Ascending aorta (tissue), 2 donors: Measurements from ENCODE around the gene AP1S1. TPM values are rescaled to one million over a fixed set of nuclear protein-coding genes. Genes with fewer than 3 reads are reported as not detected.

Source experiments
- DNase-seq, 2 donors: peaks; one replicate each; pipeline ENCODE4 v3.0.0-alpha.2; 2019; ENCODE audit warnings: low spot score in 2 of 2
- H3K27ac ChIP-seq, 2 donors: fragments of 200-600 bp; sonication (generic); one replicate each; pipeline ENCODE4 v1.5.1; 2016 to 2017; ENCODE audit warnings: mild to moderate bottlenecking in 1 of 2
- H3K27me3 ChIP-seq: fragments of 200-600 bp; sonication (generic); one replicate; pipeline ENCODE4 v1.5.1; 2017
- H3K36me3 ChIP-seq, 2 donors: fragments of 200-600 bp; sonication (generic); one replicate each; pipeline ENCODE4 v1.5.1; 2016
- H3K4me1 ChIP-seq, 2 donors: fragments of 200-600 bp; sonication (generic); one replicate each; pipeline ENCODE4 v1.5.1; 2016 to 2017; ENCODE audit warnings: mild to moderate bottlenecking in 1 of 2
- H3K4me3 ChIP-seq, 2 donors: fragments of 200-600 bp; sonication (generic); one replicate each; pipeline ENCODE4 v1.5.1; 2016 to 2017; ENCODE audit warnings: mild to moderate bottlenecking in 1 of 2
- H3K9me3 ChIP-seq, 2 donors: fragments of 200-600 bp; sonication (generic); one replicate each; pipeline ENCODE4 v1.5.1; 2016
- CTCF ChIP-seq, 3 experiments: fragments of 200-600 bp in 2 of 3; fragments of 450-650 bp in 1 of 3; sonication (generic) in 2 of 3; IDR thresholded peaks; one replicate each; pipeline ENCODE4 v1.5.1; 2016 to 2019; ENCODE audit warnings: antibody characterized with exemption in 3 of 3, mild to moderate bottlenecking in 1 of 3, moderate library complexity in 1 of 3
- intact Hi-C: fragments of 100-400 bp; cut with DNase I; formaldehyde crosslinking; loops from one replicate; pipeline ENCODE4 v1.15.1; 2023
- total RNA-seq: library from RNA; depleted of rRNA; stranded (reverse); fragments of >200 nt; gene quantifications from one replicate; pipeline ENCODE4 v1.1.0, GENCODE V29; 2016

The AP1S1 gene
- total RNA-seq, 1 donor from 2014 or later, result 77.4 TPM

GRCh38 chr7:101163279-101164070, 9.2 kb downstream of the AP1S1 start:
- H3K4me3 ChIP-seq, result peak overlapping the region; percentile 49 to 58
- intact Hi-C loops, result no loop called here
- H3K27ac ChIP-seq, result no peak overlapping the region
- peaks cover 39% of the 10 kb centered on the region for H3K27me3 ChIP-seq
- no peak for TF ChIP-seq CTCF (IDR thresholded peaks at IDR 0.05)
- H3K4me1 ChIP-seq, result peaks cover 25 to 31% of the 10 kb centered on the region in 2 donors
- DNase-seq, result no peak
- no peaks in the 10 kb centered on the region for H3K9me3 ChIP-seq
- peaks cover 8 to 20% of the 10 kb centered on the region in 2 donors for H3K36me3 ChIP-seq

GRCh38 chr7:101164071-101164840, 10.0 kb downstream of the AP1S1 start:
- no peaks in the 10 kb centered on the region for H3K9me3 ChIP-seq
- intact Hi-C loops, result no loop called here
- DNase-seq, result no peak
- peaks cover 25 to 31% of the 10 kb centered on the region in 2 donors for H3K4me1 ChIP-seq
- peak overlapping the region; percentile 49 to 58 for H3K4me3 ChIP-seq
- H3K27ac ChIP-seq, result no peak overlapping the region
- H3K36me3 ChIP-seq, result peaks cover 4 to 12% of the 10 kb centered on the region in 2 donors
- H3K27me3 ChIP-seq, result peaks cover 39% of the 10 kb centered on the region
- no peak for TF ChIP-seq CTCF (IDR thresholded peaks at IDR 0.05)

GRCh38 chr7:101165075-101165957, 11.0 kb downstream of the AP1S1 start, which contains the start of gene VGF:
Gene VGF (minus strand): TSS chr7:101165569. CDS start chr7:101164843, 726 bp downstream.
- H3K9me3 ChIP-seq, result no peaks in the 10 kb centered on the region
- peaks cover 28 to 35% of the 10 kb centered on the region in 2 donors for H3K4me1 ChIP-seq
- H3K36me3 ChIP-seq, result peaks cover 0 to 3% of the 10 kb centered on the region in 2 donors
- peak; percentile 80 to 95 for DNase-seq
- no peak within 1 kb of the TSS for H3K27ac ChIP-seq
- H3K4me3 ChIP-seq, result peak within 1 kb of the TSS; percentile 23 to 49
- no peak for TF ChIP-seq CTCF (IDR thresholded peaks at IDR 0.05)
- H3K27me3 ChIP-seq, result peaks cover 50% of the 10 kb centered on the region
- intact Hi-C loops, result no loop called here

GRCh38 chr7:101165958-101166647, 11.8 kb downstream of the AP1S1 start:
- peaks cover 28 to 35% of the 10 kb centered on the region in 2 donors for H3K4me1 ChIP-seq
- H3K36me3 ChIP-seq, result no peaks in the 10 kb centered on the region
- no peak for TF ChIP-seq CTCF (IDR thresholded peaks at IDR 0.05)
- H3K9me3 ChIP-seq, result no peaks in the 10 kb centered on the region
- peak overlapping the region in 1 of 2 donors; percentile 23 for H3K4me3 ChIP-seq
- DNase-seq, result no peak
- intact Hi-C loops, result no loop called here
- H3K27me3 ChIP-seq, result peaks cover 54% of the 10 kb centered on the region
- no peak overlapping the region for H3K27ac ChIP-seq

GRCh38 chr7:101166648-101166908, 12.3 kb downstream of the AP1S1 start:
- peaks cover 59% of the 10 kb centered on the region for H3K27me3 ChIP-seq
- no peak overlapping the region for H3K27ac ChIP-seq
- H3K4me3 ChIP-seq, result no peak overlapping the region
- intact Hi-C loops, result no loop called here
- peaks cover 28 to 35% of the 10 kb centered on the region in 2 donors for H3K4me1 ChIP-seq
- no peaks in the 10 kb centered on the region for H3K9me3 ChIP-seq
- no peak for DNase-seq
- no peaks in the 10 kb centered on the region for H3K36me3 ChIP-seq
- no peak for TF ChIP-seq CTCF (IDR thresholded peaks at IDR 0.05)
